Measurements from ENCODE around the gene APOL1. TPM values are rescaled to one million over a fixed set of nuclear protein-coding genes. Genes with fewer than 3 reads are reported as not detected.

Gene APOL1
- total RNA-seq, 2 donors from 2014 or later = 52.8 to 89.4 TPM

- peaks cover 96% of the 10 kb centered on the region for H3K36me3 Mint-ChIP-seq (ENCODE audit: low read depth)
- H3K27ac Mint-ChIP-seq = no peak overlapping the region
- ATAC-seq (replicated peaks) = no peak
- H3K4me1 Mint-ChIP-seq = peaks cover 18% of the 10 kb centered on the region
- H3K9me3 Mint-ChIP-seq = no peaks in the 10 kb centered on the region
- no peaks in the 10 kb centered on the region for H3K27me3 Mint-ChIP-seq
- no peak overlapping the region for H3K4me3 Mint-ChIP-seq
Observed at GRCh38 chr22:36293606-36294292, 40.8 kb downstream of the APOL1 start.

DNA sequence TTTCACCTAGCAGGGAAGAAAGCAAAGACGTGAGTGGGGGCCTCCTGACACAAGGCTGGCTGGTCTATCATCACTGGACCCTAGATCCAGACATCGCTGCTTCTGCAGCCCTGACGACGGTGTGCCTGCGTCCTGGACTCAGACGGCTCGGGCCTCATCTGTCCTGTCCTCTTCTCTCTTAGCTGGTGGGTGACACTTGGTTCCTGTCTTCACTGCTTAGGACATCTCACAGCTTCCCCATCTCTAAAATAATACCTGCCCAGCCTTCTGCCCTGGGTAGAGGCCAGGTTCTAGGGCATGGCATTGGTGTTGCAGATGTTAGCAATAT is 41.3 kb downstream of the APOL1 start:
- Mint-ChIP-seq H3K4me1 (peaks cover 15% of the 10 kb centered on the region), H3K4me3 (no peak overlapping the region), H3K36me3 (ENCODE audit: low read depth) (peaks cover 96% of the 10 kb centered on the region), H3K27me3 (no peaks in the 10 kb centered on the region), H3K27ac (no peak overlapping the region), H3K9me3 (no peaks in the 10 kb centered on the region)
- ATAC-seq (replicated peaks) = no peak

GRCh38 chr22:36294801-36295200 is 41.9 kb downstream of the APOL1 start:
- H3K27me3 Mint-ChIP-seq = no peaks in the 10 kb centered on the region
- ATAC-seq (replicated peaks) = no peak
- no peak overlapping the region for H3K4me3 Mint-ChIP-seq
- peak overlapping the region; percentile 25 for H3K27ac Mint-ChIP-seq
- H3K9me3 Mint-ChIP-seq = no peaks in the 10 kb centered on the region
- peaks cover 96% of the 10 kb centered on the region for H3K36me3 Mint-ChIP-seq (ENCODE audit: low read depth)
- peaks cover 10% of the 10 kb centered on the region for H3K4me1 Mint-ChIP-seq

- peaks cover 9% of the 10 kb centered on the region for H3K4me1 Mint-ChIP-seq
- no peak for ATAC-seq (replicated peaks)
- H3K27ac Mint-ChIP-seq = peak overlapping the region; percentile 55
- no peaks in the 10 kb centered on the region for H3K9me3 Mint-ChIP-seq
- no peaks in the 10 kb centered on the region for H3K27me3 Mint-ChIP-seq
- no peak overlapping the region for H3K4me3 Mint-ChIP-seq
- H3K36me3 Mint-ChIP-seq (ENCODE audit: low read depth) = peaks cover 96% of the 10 kb centered on the region
Observed at GRCh38 chr22:36295247-36295646, 42.3 kb downstream of the APOL1 start.

DNA sequence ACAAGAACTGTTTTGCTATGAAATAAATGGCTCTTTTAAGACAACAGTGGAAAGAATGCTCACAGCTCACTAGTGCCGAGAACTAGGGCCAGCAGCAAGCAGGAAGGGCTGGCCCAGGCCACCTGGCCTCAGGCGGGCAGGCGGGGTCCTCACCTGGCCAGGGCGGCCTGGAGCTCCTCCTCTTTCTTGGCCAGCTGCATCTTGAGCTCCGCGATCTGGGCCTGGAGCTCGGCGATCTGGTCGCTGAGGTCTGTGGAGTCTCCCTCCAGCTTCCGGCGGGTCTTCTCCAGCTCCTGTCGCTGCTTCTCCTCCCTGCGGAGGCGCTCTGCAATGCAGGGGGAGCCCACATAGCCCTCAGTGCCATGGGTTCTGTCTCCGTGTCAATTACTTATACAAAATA is 43.8 kb downstream of the APOL1 start:
- Mint-ChIP-seq H3K27ac (no peak overlapping the region), H3K4me1 (peaks cover 9% of the 10 kb centered on the region), H3K4me3 (no peak overlapping the region), H3K9me3 (no peaks in the 10 kb centered on the region), H3K36me3 (ENCODE audit: low read depth) (peaks cover 100% of the 10 kb centered on the region), H3K27me3 (no peaks in the 10 kb centered on the region)
- ATAC-seq (replicated peaks) = no peak

DNA sequence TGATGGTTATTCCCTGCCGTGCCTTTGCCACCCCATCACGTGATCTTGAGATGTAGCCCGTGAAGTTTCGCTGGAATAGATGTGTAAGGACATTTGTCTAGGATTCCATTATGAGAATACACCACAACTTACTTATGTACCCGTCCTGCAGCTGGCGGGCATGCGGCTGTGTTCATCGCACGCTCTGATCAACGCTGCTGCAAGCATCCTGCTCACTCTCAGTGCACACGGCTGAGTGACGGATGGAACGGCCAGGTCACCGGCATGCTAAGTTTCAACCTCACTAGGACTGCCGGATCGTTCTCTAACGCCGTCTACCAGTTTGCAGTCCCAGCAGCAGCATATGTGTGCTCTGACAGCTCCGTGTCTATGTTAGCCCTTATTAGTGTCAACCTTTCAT is 44.6 kb downstream of the APOL1 start:
- Mint-ChIP-seq H3K4me1 (peaks cover 9% of the 10 kb centered on the region), H3K27me3 (no peaks in the 10 kb centered on the region), H3K4me3 (peak overlapping the region; percentile 28), H3K9me3 (no peaks in the 10 kb centered on the region), H3K36me3 (ENCODE audit: low read depth) (peaks cover 100% of the 10 kb centered on the region), H3K27ac (no peak overlapping the region)
- ATAC-seq (replicated peaks) = no peak

- no peak overlapping the region for H3K4me3 Mint-ChIP-seq
- H3K27me3 Mint-ChIP-seq = no peaks in the 10 kb centered on the region
- no peak overlapping the region for H3K27ac Mint-ChIP-seq
- peaks cover 100% of the 10 kb centered on the region for H3K36me3 Mint-ChIP-seq (ENCODE audit: low read depth)
- ATAC-seq (replicated peaks) = no peak
- H3K4me1 Mint-ChIP-seq = peaks cover 9% of the 10 kb centered on the region
- no peaks in the 10 kb centered on the region for H3K9me3 Mint-ChIP-seq
Observed at GRCh38 chr22:36298118-36298517, 45.2 kb downstream of the APOL1 start.

DNA sequence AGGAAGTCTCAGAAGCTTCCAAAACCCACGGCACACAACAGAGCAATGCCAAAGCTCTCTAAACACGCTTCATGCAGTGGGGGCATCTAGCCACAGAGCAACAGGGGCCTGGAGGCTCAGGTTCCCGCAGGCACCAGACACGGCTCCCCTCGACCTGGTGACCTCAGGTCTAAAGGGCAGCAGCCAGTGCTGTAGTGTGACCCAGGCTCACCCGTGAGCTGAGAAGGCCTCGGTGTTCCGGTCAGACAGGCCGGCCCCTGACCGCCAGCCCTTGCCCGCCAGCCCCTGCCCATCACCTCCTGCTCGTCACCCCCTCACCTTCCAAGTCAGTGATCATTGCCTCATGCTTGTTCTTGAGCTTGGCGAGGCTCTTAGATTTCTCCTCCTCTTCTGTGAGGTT is 45.7 kb downstream of the APOL1 start:
- no peak overlapping the region for H3K27ac Mint-ChIP-seq
- no peak for ATAC-seq (replicated peaks)
- H3K9me3 Mint-ChIP-seq = no peaks in the 10 kb centered on the region
- no peaks in the 10 kb centered on the region for H3K27me3 Mint-ChIP-seq
- H3K36me3 Mint-ChIP-seq (ENCODE audit: low read depth) = peaks cover 100% of the 10 kb centered on the region
- H3K4me1 Mint-ChIP-seq = peaks cover 9% of the 10 kb centered on the region
- H3K4me3 Mint-ChIP-seq = no peak overlapping the region

GRCh38 chr22:36299295-36299694 is 46.4 kb downstream of the APOL1 start:
- no peak for ATAC-seq (replicated peaks)
- H3K9me3 Mint-ChIP-seq = no peaks in the 10 kb centered on the region
- H3K4me1 Mint-ChIP-seq = peaks cover 6% of the 10 kb centered on the region
- no peak overlapping the region for H3K27ac Mint-ChIP-seq
- H3K36me3 Mint-ChIP-seq (ENCODE audit: low read depth) = peaks cover 100% of the 10 kb centered on the region
- no peaks in the 10 kb centered on the region for H3K27me3 Mint-ChIP-seq
- no peak overlapping the region for H3K4me3 Mint-ChIP-seq

- Mint-ChIP-seq H3K4me3 (no peak overlapping the region), H3K27ac (no peak overlapping the region), H3K4me1 (peaks cover 5% of the 10 kb centered on the region), H3K36me3 (ENCODE audit: low read depth) (peaks cover 100% of the 10 kb centered on the region), H3K9me3 (no peaks in the 10 kb centered on the region), H3K27me3 (no peaks in the 10 kb centered on the region)
- ATAC-seq (replicated peaks) = no peak
Observed at GRCh38 chr22:36299911-36300310, 47.0 kb downstream of the APOL1 start.

GRCh38 chr22:36300396-36301212 is 47.7 kb downstream of the APOL1 start:
- ATAC-seq (replicated peaks) = no peak
- H3K4me1 Mint-ChIP-seq = peaks cover 5% of the 10 kb centered on the region
- no peak overlapping the region for H3K4me3 Mint-ChIP-seq
- peak overlapping the region; percentile 54 for H3K27ac Mint-ChIP-seq
- H3K36me3 Mint-ChIP-seq (ENCODE audit: low read depth) = peaks cover 100% of the 10 kb centered on the region
- no peaks in the 10 kb centered on the region for H3K27me3 Mint-ChIP-seq
- no peaks in the 10 kb centered on the region for H3K9me3 Mint-ChIP-seq

DNA sequence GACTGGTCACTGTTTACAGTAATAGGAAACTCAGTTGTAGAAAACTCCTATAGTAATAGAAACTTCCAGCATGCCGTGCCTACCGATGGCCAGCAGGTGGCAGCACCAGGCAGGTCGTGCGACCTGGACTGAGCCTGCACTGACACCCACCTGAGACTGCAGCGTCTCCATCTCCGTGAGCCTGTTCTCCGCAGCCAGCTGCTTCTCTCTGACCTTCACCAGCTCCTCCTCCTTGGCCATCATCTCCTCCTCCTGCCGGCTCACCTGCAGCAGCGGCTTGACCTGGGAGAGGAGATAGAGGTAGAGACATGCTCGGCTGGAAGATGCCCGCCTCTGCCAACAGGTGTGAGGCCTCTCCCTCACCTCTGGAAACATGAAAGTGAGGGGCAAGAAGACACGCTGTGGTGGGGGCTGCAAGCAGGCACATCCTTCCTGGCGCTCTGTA is 48.5 kb downstream of the APOL1 start:
- no peaks in the 10 kb centered on the region for H3K9me3 Mint-ChIP-seq
- H3K27ac Mint-ChIP-seq = peak overlapping the region; percentile 78
- H3K36me3 Mint-ChIP-seq (ENCODE audit: low read depth) = peaks cover 100% of the 10 kb centered on the region
- ATAC-seq (replicated peaks) = peak; percentile 82
- H3K27me3 Mint-ChIP-seq = no peaks in the 10 kb centered on the region
- H3K4me3 Mint-ChIP-seq = no peak overlapping the region
- H3K4me1 Mint-ChIP-seq = peaks cover 5% of the 10 kb centered on the region

GRCh38 chr22:36301851-36302250 is 48.9 kb downstream of the APOL1 start:
- Mint-ChIP-seq H3K27me3 (no peaks in the 10 kb centered on the region), H3K9me3 (no peaks in the 10 kb centered on the region), H3K27ac (peak overlapping the region; percentile 78), H3K4me1 (peaks cover 5% of the 10 kb centered on the region), H3K36me3 (ENCODE audit: low read depth) (peaks cover 100% of the 10 kb centered on the region), H3K4me3 (no peak overlapping the region)
- no peak for ATAC-seq (replicated peaks)

DNA sequence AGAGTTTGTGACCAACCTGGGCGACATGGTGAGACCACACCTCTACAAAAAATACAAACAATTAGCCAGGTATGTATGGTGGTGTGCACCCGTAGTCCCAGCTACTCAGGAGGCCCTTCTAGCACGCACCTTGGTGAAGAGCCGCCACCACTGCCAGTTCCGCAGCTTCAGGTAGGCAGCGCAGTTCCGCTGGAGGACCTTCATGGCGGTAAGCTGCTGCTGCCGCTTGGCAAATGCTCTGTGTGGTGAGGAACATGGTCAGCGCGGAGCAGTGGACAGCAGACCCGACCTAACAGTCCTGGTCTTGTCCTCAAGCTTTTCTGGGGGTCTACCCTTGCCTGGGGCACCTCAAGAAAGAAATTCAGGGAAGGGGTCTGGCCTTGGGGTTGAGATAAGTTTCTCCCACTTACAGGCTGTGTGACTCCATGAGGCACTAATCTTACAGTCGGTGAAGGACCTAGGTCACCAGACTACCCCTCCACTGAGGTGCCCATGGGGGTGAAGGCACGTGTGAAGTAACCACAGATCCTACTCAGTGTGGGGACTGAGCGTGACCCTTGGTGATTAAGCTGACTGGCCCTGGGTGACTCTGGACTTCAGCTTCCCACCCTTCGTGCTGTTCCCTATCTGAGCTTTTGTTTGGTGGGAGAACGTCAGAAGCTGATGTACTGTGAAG is 49.6 kb downstream of the APOL1 start:
- Mint-ChIP-seq H3K27ac (peak overlapping the region; percentile 46), H3K4me3 (no peak overlapping the region), H3K4me1 (no peaks in the 10 kb centered on the region), H3K9me3 (no peaks in the 10 kb centered on the region), H3K36me3 (ENCODE audit: low read depth) (peaks cover 100% of the 10 kb centered on the region), H3K27me3 (no peaks in the 10 kb centered on the region)
- no peak for ATAC-seq (replicated peaks)

DNA sequence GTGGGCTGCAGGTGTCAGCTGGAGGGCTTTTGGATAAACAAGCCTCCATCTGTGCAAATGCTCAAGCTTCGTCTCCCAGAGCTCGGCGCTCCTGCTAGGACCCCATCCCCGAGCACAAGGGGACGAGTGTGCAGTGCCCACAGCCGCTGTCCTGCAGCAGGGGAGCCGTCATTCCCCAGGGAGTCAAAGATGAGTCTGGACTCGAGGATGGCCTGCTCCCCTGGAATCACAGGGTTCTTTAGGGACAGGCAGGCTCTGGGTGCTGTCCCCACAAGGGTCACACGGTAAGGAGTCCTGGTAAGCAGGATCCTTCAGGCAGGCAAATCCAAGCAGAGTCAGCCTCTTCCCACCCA is 50.2 kb downstream of the APOL1 start:
- Mint-ChIP-seq H3K4me3 (no peak overlapping the region), H3K36me3 (ENCODE audit: low read depth) (peaks cover 100% of the 10 kb centered on the region), H3K9me3 (no peaks in the 10 kb centered on the region), H3K27ac (peak overlapping the region; percentile 46), H3K4me1 (no peaks in the 10 kb centered on the region), H3K27me3 (no peaks in the 10 kb centered on the region)
- ATAC-seq (replicated peaks) = no peak
